Caco-2 (cell line): ENCODE data around the gene MTMR12. TPM values are rescaled to one million over a fixed set of nuclear protein-coding genes. Genes with fewer than 3 reads are reported as not detected.

ENCODE experiments used
- BruUV-seq: library from RNA; stranded (reverse); fragments of 400-500 nt; replicated peaks from 2 replicates; lab custom pipeline; 2021; lab: Mats Ljungman, UMichigan
- CTCF ChIA-PET: fragments of 300-600 bp; sonication (Branson Sonifier 250); formaldehyde crosslinking; loops from one replicate; lab custom pipeline; 2022; ENCODE audit warnings: antibody characterized with exemption; lab: Charles Lee
- POLR2A ChIA-PET: fragments of 300-600 bp; sonication (Branson Sonifier 250); formaldehyde crosslinking; loops from one replicate; lab custom pipeline; 2022; ENCODE audit warnings: antibody characterized with exemption; lab: Charles Lee
- DNase-seq, 2 experiments: peaks; one replicate each; pipeline versions ENCODE4 v3.0.0 to v3.0.0-alpha.2; 2020 to 2022
- H3K27me3 ChIP-seq: replicated peaks from 2 replicates; pipeline ENCODE4 v1.6.0; 2011; ENCODE audit warnings: low read length; ENCODE audit not compliant: control insufficient read depth, insufficient read depth
- H3K36me3 ChIP-seq: 2 replicates; pipeline ENCODE4 v1.5.1; 2011; ENCODE audit warnings: low read length; ENCODE audit not compliant: control insufficient read depth, insufficient read depth
- H3K4me1 ChIP-seq: fragments of 250-450 bp; sonication (Bioruptor Pico); 2 replicates; pipeline ENCODE4 v1.5.1; 2020; ENCODE audit warnings: mild to moderate bottlenecking
- H3K4me3 ChIP-seq: 2 replicates; pipeline ENCODE4 v1.5.1; 2011; ENCODE audit warnings: low read depth, mild to moderate bottlenecking, control low read depth, low read length
- H3K9me3 ChIP-seq: fragments of 250-450 bp; sonication (Bioruptor Pico); 2 replicates; pipeline ENCODE4 v1.5.1; 2020; ENCODE audit warnings: mild to moderate bottlenecking, moderate library complexity
- H3K27ac Mint-ChIP-seq: one replicate; pipeline ENCODE4 v1.8.0; 2022; ENCODE audit warnings: mixed read lengths; ENCODE audit not compliant: unreplicated experiment
- H3K27me3 Mint-ChIP-seq: one replicate; pipeline ENCODE4 v1.8.0; 2022; ENCODE audit warnings: mixed read lengths; ENCODE audit not compliant: insufficient read depth, unreplicated experiment
- H3K36me3 Mint-ChIP-seq: one replicate; pipeline ENCODE4 v1.8.0; 2022; ENCODE audit warnings: mild to moderate bottlenecking, mixed read lengths; ENCODE audit not compliant: insufficient read depth, unreplicated experiment
- H3K4me1 Mint-ChIP-seq: one replicate; pipeline ENCODE4 v1.8.0; 2022; ENCODE audit warnings: low read depth, mixed read lengths; ENCODE audit not compliant: unreplicated experiment
- H3K4me3 Mint-ChIP-seq: one replicate; pipeline ENCODE4 v1.8.0; 2022; ENCODE audit warnings: mild to moderate bottlenecking, moderate library complexity, mixed read lengths; ENCODE audit not compliant: unreplicated experiment
- H3K9me3 Mint-ChIP-seq: one replicate; pipeline ENCODE4 v1.8.0; 2022; ENCODE audit warnings: mixed read lengths; ENCODE audit not compliant: unreplicated experiment
- CTCF ChIP-seq, 2 experiments: fragments of 200-600 bp in 1 of 2; IDR thresholded peaks; 1 replicate in 1 of 2; 2 replicates in 1 of 2; pipeline versions ENCODE4 v1.5.1 to v1.8.0; 2011 to 2022; ENCODE audit warnings: antibody characterized with exemption in 1 of 2, control low read depth in 1 of 2, inconsistent platforms in 1 of 2, low read depth in 1 of 2, low read length in 1 of 2, mild to moderate bottlenecking in 1 of 2, moderate library complexity in 1 of 2; ENCODE audit not compliant: insufficient read depth in 1 of 2, severe bottlenecking in 1 of 2, unreplicated experiment in 1 of 2
- intact Hi-C: fragments of 100-400 bp; cut with micrococcal nuclease; formaldehyde crosslinking; loops from one replicate; pipeline ENCODE4 v1.10.0; 2022; ENCODE audit not compliant: unreplicated experiment
- total RNA-seq: library from RNA; stranded (reverse); gene quantifications from 2 replicates; pipeline ENCODE4 v1.2.3, GENCODE V29; 2022

MTMR12 gene
- total RNA-seq, 1 experiment from 2014 or later, result 35.1 TPM

- Histone ChIP-seq H3K4me1 (peaks cover 15% of the 10 kb centered on the region), H3K27me3 (no peaks in the 10 kb centered on the region), H3K9me3 (no peaks in the 10 kb centered on the region), H3K4me3 (peak overlapping the region; percentile 89), H3K36me3 (no peaks in the 10 kb centered on the region)
- Mint-ChIP-seq H3K9me3 (no peaks in the 10 kb centered on the region), H3K4me3 (peak overlapping the region; percentile 78), H3K27ac (peak overlapping the region; percentile 66), H3K4me1 (peaks cover 21% of the 10 kb centered on the region), H3K27me3 (no peaks in the 10 kb centered on the region), H3K36me3 (peaks cover 18% of the 10 kb centered on the region)
- ChIA-PET CTCF (no interaction called here), POLR2A (interaction anchor here (0.6 kb wide), 1 partner anchor 212 kb away, joined by 9 read pairs; no protein-coding TSS in a partner anchor)
- TF ChIP-seq CTCF (IDR thresholded peaks at IDR 0.05; ENCODE audit: insufficient read depth in 1 of 2, low read depth in 1 of 2, low read length in 1 of 2, severe bottlenecking in 1 of 2, unreplicated experiment in 1 of 2), result no peak
- BruUV-seq, result no TSS peak
- intact Hi-C loops, result loop anchor here (2.0 kb wide), 2 partner anchors 137 to 273 kb away; partner anchors contain the start of genes GOLPH3 and SUB1
- peak in 1 of 2 experiments; percentile 61 for DNase-seq
Observed at GRCh38 chr5:32312197-32312594, 543 bp downstream of the MTMR12 start.

DNA sequence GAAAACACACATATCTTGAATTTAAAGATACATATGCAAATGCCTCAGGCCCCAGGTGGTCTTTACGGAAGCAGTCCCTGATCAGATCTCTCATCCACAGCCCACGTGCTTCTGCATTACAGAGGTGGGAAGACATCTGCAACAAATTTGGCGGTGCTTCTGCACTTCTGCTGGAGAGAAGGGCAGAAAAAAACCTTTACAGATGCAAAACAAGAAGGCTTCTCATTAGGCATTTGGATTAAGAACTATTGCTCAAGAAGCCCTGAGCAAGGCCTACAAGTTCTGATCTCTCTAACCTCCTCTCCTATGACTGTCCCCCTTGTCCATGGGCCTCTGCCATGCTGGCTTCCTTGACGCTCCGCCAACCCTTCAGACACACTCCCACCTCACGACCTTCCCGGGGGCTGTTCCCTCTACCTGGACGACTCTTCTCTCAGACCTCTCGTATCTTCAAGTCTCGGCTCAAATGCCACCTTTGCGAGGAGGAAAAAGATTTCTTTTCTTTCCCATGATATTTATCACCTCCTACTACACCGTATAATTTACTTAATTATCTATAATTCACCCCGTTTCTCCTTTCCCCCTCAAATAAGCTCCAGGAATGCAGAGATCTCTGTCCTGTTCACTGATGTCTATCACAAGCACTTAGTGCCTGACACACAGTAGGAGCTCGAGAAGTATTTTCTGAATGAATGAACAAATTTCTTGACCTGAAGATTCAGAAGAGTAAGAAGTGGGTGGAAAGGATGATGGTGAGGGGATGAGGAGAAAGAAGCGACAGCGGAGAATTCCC, 1.1 kb downstream of the MTMR12 start:
- Mint-ChIP-seq H3K4me1 (peaks cover 21% of the 10 kb centered on the region), H3K36me3 (peaks cover 18% of the 10 kb centered on the region), H3K27me3 (no peaks in the 10 kb centered on the region), H3K27ac (peak overlapping the region; percentile 66), H3K9me3 (no peaks in the 10 kb centered on the region), H3K4me3 (peak overlapping the region; percentile 78)
- ChIA-PET POLR2A (no interaction called here), CTCF (no interaction called here)
- no peak for TF ChIP-seq CTCF (IDR thresholded peaks at IDR 0.05; ENCODE audit: insufficient read depth in 1 of 2, low read depth in 1 of 2, low read length in 1 of 2, severe bottlenecking in 1 of 2, unreplicated experiment in 1 of 2)
- BruUV-seq, result TSS peak; percentile 45
- no peak for DNase-seq
- peak overlapping the region; percentile 89 for H3K4me3 ChIP-seq
- intact Hi-C loops, result loop anchor here (2.0 kb wide), 2 partner anchors 137 to 273 kb away; partner anchors contain the start of genes GOLPH3 and SUB1
- H3K4me1 ChIP-seq, result peaks cover 15% of the 10 kb centered on the region
- H3K27me3 ChIP-seq, result no peaks in the 10 kb centered on the region
- H3K36me3 ChIP-seq, result no peaks in the 10 kb centered on the region
- H3K9me3 ChIP-seq, result no peaks in the 10 kb centered on the region

- POLR2A ChIA-PET, result no interaction called here
- H3K36me3 Mint-ChIP-seq, result peaks cover 18% of the 10 kb centered on the region
- peaks cover 15% of the 10 kb centered on the region for H3K4me1 ChIP-seq
- H3K36me3 ChIP-seq, result no peaks in the 10 kb centered on the region
- H3K9me3 ChIP-seq, result no peaks in the 10 kb centered on the region
- DNase-seq, result no peak
- no peaks in the 10 kb centered on the region for H3K27me3 ChIP-seq
- no peak overlapping the region for H3K4me3 Mint-ChIP-seq
- no TSS peak for BruUV-seq
- no peaks in the 10 kb centered on the region for H3K27me3 Mint-ChIP-seq
- H3K27ac Mint-ChIP-seq, result no peak overlapping the region
- intact Hi-C loops, result no loop called here
- TF ChIP-seq CTCF (IDR thresholded peaks at IDR 0.05; ENCODE audit: insufficient read depth in 1 of 2, low read depth in 1 of 2, low read length in 1 of 2, severe bottlenecking in 1 of 2, unreplicated experiment in 1 of 2), result no peak
- H3K9me3 Mint-ChIP-seq, result no peaks in the 10 kb centered on the region
- no peak overlapping the region for H3K4me3 ChIP-seq
- CTCF ChIA-PET, result no interaction called here
- H3K4me1 Mint-ChIP-seq, result peaks cover 21% of the 10 kb centered on the region
Observed at GRCh38 chr5:32309761-32310160, 3.0 kb downstream of the MTMR12 start.
